RWPE2 (cell line): Measurements from ENCODE around the gene FCHSD2.

Source experiments
- ATAC-seq: fragments of 200-7000 bp; cut with Tn5 transposase; 3 replicates; pipeline ENCODE4 v1.9.1; 2021; ENCODE audit warnings: low read depth
- DNase-seq: peaks from one replicate; pipeline ENCODE4 v3.0.0-alpha.2; 2020; ENCODE audit warnings: low spot score
- H3K27ac ChIP-seq: fragments of 450-650 bp; 2 replicates; pipeline ENCODE4 v1.5.1; 2017; ENCODE audit warnings: mild to moderate bottlenecking; ENCODE audit not compliant: poor library complexity, severe bottlenecking
- H3K27me3 ChIP-seq: fragments of 250-450 bp; sonication (Bioruptor Pico); 2 replicates; pipeline ENCODE4 v1.5.1; 2021; ENCODE audit warnings: mild to moderate bottlenecking, moderate library complexity; ENCODE audit not compliant: insufficient read depth, poor library complexity, severe bottlenecking
- H3K36me3 ChIP-seq: fragments of 250-450 bp; sonication (Bioruptor Pico); 2 replicates; pipeline ENCODE4 v1.5.1; 2020; ENCODE audit warnings: low read depth, mild to moderate bottlenecking, moderate library complexity
- H3K4me1 ChIP-seq: fragments of 250-450 bp; sonication (Bioruptor Pico); 2 replicates; pipeline ENCODE4 v1.5.1; 2021; ENCODE audit warnings: mild to moderate bottlenecking, moderate library complexity; ENCODE audit not compliant: insufficient read depth, poor library complexity, severe bottlenecking
- H3K4me3 ChIP-seq: fragments of 250-450 bp; sonication (Bioruptor Pico); 2 replicates; pipeline ENCODE4 v1.5.1; 2021; ENCODE audit warnings: mild to moderate bottlenecking, moderate library complexity; ENCODE audit not compliant: severe bottlenecking
- H3K9me3 ChIP-seq: fragments of 250-450 bp; sonication (Bioruptor Pico); 2 replicates; pipeline ENCODE4 v1.5.1; 2021; ENCODE audit warnings: mild to moderate bottlenecking, moderate library complexity; ENCODE audit not compliant: severe bottlenecking
- CTCF ChIP-seq: fragments of 450-650 bp; IDR thresholded peaks from one replicate; pipeline ENCODE4 v1.5.1; 2017; ENCODE audit warnings: mild to moderate bottlenecking, moderate library complexity; ENCODE audit not compliant: poor library complexity, severe bottlenecking

The FCHSD2 gene

GRCh38 chr11:72897506-72897905, 244.6 kb downstream of the FCHSD2 start:
- H3K36me3 ChIP-seq, result no peaks in the 10 kb centered on the region
- TF ChIP-seq CTCF, result no peak
- H3K4me3 ChIP-seq, result no peak overlapping the region
- H3K9me3 ChIP-seq, result no peaks in the 10 kb centered on the region
- H3K27me3 ChIP-seq, result no peaks in the 10 kb centered on the region
- no peak overlapping the region for H3K27ac ChIP-seq
- DNase-seq (no peak), ATAC-seq (peak; percentile 55; the same call in 1 of the 3 replicates)
- H3K4me1 ChIP-seq, result no peaks in the 10 kb centered on the region

- no peak overlapping the region for H3K4me3 ChIP-seq
- DNase-seq, result no peak
- H3K36me3 ChIP-seq, result no peaks in the 10 kb centered on the region
- no peak for TF ChIP-seq CTCF
- no peaks in the 10 kb centered on the region for H3K4me1 ChIP-seq
- H3K27ac ChIP-seq, result no peak overlapping the region
- H3K27me3 ChIP-seq, result no peaks in the 10 kb centered on the region
- no peaks in the 10 kb centered on the region for H3K9me3 ChIP-seq
- ATAC-seq, result no peak
These were observed 245.7 kb downstream of the FCHSD2 start for GRCh38 chr11:72896431-72896830.

- no peaks in the 10 kb centered on the region for H3K4me1 ChIP-seq
- H3K27me3 ChIP-seq, result no peaks in the 10 kb centered on the region
- H3K36me3 ChIP-seq, result peaks cover 13% of the 10 kb centered on the region
- no peaks in the 10 kb centered on the region for H3K9me3 ChIP-seq
- DNase-seq (no peak), ATAC-seq (no peak)
- no peak for TF ChIP-seq CTCF
- H3K4me3 ChIP-seq, result no peak overlapping the region
- no peak overlapping the region for H3K27ac ChIP-seq
These were observed 251.2 kb downstream of the FCHSD2 start for GRCh38 chr11:72890881-72891280.

- H3K27ac ChIP-seq, result no peak overlapping the region
- ATAC-seq (no peak), DNase-seq (no peak)
- no peaks in the 10 kb centered on the region for H3K27me3 ChIP-seq
- no peaks in the 10 kb centered on the region for H3K4me1 ChIP-seq
- peaks cover 16% of the 10 kb centered on the region for H3K36me3 ChIP-seq
- no peak overlapping the region for H3K4me3 ChIP-seq
- TF ChIP-seq CTCF, result no peak
- H3K9me3 ChIP-seq, result no peaks in the 10 kb centered on the region
These were observed 255.5 kb downstream of the FCHSD2 start for GRCh38 chr11:72886619-72887018.

- Histone ChIP-seq H3K4me3 (no peak overlapping the region), H3K27me3 (no peaks in the 10 kb centered on the region), H3K9me3 (no peaks in the 10 kb centered on the region), H3K36me3 (peaks cover 16% of the 10 kb centered on the region), H3K27ac (no peak overlapping the region), H3K4me1 (no peaks in the 10 kb centered on the region)
- ATAC-seq (no peak), DNase-seq (no peak)
- TF ChIP-seq CTCF, result no peak
These were observed 256.1 kb downstream of the FCHSD2 start for GRCh38 chr11:72885749-72886609.
